IPS DF 4.7 (cell line): Measurements from ENCODE around the gene TBL1X.
"Not testable (repeated sequence)": the region's sequence is repeated elsewhere in the genome, so short reads cannot be mapped to it uniquely, and the experiment has no call there.

Experiments
- DNase-seq: peaks from one replicate; pipeline ENCODE4 v3.0.0-alpha.2; 2013; ENCODE audit warnings: low spot score; ENCODE audit errors: extremely low read depth

Gene TBL1X

DNA sequence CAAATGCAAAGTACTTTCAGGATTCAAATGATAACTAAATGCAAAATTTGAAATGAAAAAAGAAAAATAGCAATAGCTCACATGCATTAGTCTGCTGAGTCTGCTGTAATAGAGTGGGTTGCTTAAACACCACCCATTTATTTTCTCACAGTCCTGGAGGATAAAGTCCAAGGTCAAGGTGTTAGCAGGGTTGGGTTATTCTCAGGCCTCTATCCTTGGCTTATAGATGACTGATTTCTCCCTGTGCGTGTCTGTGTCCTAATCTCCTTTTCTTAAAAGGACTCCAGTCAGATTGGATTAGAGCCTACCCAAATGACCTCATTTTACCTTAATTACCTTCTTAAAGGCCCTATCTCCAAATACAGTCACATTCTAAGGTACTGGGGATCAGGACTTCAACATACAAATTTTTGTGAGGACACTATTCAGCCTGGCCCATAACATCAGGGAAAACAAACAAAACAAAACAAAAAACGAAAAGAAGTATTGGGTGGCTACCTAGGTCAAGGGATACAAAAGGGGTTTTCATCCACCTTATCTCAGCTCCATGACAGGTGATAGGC lies 6.3 kb upstream of the TBL1X start:
- no peak for DNase-seq

DNA sequence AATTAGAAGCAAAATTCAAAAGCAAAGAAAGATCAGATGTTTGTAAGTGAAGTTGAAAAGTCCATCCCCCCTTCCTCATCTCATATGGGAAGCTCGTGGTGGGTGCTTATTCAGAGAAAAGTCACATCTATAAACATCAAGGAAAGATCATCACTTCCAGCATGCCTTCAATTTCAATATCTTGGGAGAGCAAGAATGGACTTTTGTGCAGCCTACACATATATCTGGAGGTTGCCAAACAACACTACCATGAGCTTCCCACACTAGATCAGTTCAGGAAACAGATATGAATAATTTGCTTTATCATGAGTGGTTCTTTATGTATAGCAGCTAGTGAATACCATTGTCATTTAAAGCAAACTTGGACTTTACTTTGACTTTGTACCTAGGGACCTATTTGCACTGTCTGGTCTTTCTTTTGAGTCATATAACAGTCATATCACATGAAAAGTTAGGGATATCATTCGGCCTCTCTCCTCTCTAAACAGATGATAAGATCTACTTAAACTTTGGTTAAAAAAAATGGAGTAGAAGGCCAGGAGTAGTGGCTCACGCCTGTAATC lies 5.6 kb upstream of the TBL1X start:
- no peak for DNase-seq

DNA sequence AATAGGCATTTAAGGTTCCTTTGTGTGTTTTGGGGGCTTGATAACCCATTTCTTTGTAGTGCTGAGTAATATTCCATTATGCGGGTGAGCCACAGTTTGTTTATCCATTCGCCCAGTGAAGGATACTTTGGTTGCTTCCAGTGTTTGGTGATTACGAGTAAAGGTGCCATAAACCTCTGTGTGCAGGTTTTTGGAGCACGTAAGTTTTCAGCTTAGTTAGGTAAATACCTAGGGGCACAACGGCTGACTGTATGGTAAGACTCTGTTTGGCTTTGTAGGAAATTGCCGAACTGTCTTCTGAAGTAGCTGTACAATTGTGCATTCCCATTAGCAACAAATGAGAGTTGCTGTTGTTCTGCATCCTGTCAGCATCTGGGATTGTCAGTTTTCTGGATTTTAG lies 3.8 kb upstream of the TBL1X start:
- DNase-seq = no peak

DNA sequence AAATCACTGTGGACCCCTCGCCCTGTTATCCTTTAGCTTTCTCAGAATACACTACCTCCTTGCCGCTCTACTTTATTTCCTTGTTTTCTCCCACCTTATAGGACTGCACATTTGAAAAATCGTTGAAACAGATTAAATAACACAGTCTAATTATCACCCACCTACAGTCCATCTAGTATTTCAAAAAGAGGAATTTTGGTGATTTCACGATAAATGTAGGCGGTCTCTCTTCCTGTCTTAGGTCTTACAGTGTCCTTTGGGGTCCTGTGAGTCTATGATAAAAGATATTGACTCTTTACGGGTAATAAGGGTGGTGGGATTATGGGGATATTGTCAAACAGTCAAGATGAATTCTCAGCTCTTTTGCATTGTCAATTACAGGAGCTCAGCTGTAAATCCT lies 2.4 kb upstream of the TBL1X start:
- DNase-seq = no peak

DNA sequence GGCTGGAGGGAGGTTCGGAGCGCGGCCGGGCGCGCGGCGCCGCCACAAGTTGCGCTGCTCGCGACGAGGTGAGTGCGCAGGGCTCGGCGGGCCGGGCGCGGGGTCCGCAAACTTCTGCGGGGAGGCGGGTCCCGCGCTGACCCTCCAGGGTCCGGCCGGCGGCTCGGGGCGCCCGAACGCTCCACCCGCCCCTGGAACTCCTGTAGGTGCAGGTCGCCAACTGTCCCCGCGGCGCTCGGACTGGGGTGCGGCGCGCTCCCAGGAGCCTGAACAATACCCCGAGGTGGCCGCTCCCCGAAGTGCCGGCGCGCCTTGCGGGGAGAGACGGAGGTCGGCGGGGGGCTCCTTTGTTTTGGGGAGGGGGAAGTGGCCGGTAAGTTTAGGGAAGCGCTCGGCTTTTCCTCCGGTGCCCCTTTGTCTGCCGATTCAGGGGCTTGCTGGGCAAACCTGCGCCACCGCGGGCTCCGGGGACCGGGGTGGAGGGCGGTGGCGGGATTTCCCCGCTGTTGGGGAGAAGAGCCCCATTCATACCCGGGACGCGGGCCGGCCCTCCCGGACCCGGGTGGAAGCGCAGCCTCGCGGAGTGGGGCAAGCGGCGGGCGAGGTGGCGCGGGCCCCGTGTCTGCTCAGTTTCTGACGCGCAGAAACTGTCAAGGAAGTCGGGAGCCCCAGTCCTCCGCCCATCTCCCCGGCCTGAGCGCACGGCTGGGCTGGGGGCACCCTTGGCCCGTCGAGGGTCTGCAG lies 694 bp downstream of the TBL1X start:
- DNase-seq = no peak

DNA sequence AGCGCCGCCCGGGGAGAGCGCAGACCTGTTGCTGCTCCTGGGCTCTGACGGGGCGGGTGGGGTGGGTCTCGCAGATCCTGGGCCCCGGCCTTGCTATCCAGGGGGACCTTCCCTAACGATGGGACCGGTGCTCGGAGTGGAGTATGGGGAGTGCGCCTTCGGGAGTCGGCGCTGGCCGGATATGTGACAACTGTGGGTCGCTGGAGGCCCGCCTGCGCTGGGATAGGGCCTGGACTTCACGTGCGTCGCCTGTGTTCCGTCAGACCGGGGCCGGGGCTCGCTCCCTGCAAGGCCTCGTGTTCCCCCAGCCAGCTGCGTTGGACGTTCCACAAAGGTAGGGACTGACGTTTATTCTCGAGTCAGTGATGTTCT lies 1.3 kb downstream of the TBL1X start:
- no peak for DNase-seq

DNA sequence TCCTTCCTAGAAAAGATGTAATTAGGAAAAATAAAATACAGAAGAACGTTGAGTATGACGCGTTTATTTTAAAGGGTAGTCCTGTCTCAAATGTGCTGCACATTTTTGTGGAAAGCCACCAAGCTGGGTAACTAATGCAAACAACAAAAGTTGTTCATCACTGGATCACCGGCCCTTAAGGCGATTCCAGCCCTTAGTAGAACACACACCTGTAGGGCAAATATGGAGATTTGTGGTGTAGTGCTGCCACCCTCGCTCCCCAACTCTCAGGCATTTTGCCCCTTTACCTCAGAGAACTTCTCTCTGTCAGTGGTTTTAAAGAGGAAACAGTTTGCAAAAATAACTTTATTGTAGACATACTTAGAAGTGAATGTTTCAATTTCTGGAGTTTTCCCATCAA lies 1.9 kb downstream of the TBL1X start:
- DNase-seq = no peak

DNA sequence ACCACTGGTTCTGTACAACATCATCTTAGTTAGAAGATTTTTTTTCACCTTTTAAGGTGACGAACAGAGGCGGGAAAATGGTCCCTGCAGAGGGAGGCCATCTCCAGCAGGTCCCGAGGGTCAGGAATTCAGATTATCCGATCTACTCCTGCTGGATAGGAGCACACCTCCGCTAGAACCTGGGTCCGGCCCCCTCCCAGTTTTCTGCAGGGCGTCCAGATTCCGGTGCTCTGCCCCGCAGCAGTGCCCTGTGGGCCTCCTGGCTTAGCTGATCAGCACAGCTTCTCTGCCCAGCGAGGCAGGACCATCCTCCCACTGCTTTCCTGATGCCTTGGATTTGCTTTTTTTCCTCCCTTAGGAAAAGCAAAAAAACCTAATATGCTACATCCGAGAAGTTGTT lies 2.3 kb downstream of the TBL1X start:
- DNase-seq = no peak

DNA sequence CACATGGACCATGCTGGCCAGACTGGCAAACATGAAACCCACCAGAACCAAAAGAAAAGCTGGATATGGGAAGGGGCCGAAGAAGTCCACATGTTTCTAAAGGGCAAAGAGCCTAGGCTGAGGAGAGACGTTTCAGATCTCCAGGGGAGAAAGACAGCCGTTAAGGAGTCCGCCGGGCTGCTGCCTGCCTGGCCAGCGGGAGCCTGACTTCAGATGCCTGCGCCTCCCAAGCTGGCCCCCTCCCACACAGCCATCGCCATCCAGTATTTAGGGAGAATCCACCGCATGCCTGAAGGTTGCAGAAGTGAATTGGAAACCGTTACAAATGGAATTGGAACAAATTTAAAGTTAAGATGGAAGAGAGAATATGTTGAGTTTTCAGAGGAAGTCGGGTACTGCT lies 2.9 kb downstream of the TBL1X start:
- DNase-seq = no peak

DNA sequence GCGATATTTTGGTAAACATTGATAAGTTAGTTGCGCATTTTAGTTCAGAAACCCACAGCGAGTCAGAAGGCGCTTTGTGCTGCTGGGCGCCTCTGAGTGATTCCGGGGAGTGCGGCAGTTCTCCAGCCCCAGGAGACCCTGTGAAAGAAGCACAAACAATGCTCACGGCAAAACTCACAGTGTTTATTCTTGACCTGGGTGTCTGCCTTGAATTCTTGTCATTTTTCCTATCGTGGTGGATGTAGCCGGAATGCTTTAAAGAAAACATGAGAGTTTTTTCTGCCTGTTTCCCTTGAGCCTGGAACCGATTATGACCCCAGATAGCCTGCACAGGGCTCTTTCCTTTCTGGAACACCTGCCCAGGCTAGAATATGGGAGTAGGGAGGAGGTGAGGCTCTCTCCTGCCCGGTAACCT lies 6.7 kb downstream of the TBL1X start:
- DNase-seq = no peak

DNA sequence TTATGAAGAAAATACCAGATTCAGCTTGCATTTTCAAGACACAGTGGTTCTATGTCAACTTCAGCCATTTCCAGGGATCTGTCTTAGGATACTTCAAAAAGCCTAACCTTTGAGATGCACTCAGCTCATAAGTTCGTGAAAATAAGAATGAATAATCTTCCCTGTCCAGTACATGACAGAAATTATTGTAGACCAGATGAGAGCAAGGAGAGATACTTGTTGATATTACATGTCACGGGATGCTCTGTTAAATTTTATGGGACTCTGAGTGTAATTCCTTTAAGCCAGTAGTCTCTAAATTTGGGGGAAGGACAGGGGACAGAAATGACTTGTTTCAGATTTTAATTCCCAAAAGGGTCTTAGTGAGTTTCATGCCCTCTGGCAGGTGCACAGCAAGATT lies 8.8 kb downstream of the TBL1X start:
- no peak for DNase-seq

DNA sequence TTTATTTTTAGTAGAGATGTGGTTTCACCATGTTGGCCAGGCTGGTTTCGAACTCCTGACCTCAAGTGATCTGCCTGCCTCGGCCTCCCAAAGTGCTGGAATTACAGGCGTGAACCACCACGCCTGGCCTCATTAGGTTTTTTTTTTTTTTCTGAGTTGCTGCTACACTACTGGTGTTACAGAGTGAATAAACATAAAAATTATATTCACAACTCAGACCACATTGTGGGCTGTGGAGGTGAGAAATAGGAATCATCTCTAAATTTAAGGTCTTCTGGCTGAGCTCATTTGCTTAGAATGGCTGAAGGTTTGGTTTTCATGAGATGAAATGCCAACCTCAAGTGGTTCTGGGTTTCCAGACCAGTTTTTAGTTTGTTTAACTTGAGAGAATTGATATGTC lies 10.6 kb downstream of the TBL1X start:
- not testable (repeated sequence) for DNase-seq

DNA sequence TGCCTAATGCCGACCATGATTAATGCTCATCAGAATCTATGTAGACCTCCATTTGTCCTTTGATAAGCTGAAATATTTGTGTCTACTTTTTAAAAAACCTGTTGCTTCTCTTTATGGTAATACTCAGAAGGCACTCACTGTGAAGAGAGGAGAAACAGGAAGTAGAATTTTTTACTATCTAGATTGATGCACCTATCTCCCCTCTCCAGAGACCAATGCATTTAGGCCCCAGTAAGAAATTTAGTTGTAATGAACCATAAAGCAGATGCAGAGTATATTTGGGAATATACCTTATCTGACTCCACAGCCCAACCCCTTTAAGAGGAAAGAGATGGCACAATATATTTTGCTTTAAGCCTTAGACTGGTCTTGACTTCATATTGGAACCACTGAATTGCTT lies 11.1 kb downstream of the TBL1X start:
- DNase-seq = no peak

DNA sequence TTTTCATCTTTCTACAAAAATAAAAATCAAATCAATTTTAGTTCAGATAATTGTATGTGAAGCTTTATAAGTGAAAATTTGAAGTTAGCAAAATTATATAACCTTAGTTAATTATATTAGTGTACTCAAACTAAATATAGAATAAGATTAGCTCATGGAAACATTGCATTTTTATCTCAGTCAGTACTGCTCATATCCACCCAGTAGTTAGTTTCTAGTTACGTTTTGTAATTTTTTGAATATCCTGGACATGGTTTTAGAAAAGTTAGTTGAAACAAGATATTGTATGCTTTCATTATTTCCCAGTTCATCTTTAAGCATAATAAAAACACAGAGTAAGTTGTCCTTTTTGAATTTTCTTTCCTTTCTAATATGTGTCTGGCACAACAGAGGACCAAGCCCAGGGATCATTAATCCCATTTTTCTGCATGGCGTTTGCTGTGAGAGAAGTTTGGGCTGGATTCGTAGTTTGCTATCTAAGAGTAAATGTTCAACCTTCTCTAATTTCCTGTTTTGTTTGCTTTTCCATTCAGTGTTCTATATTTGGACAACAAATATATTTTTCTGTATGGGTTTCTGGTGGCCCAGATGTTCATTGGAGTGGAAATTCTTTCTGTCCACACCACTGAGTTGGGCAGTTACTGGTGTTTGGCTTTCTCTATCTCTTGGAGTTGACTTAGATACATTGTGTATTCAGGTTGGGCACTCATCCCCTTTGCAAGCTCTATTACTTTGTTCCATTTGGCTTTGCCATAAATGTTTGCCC lies 12.1 kb downstream of the TBL1X start:
- no peak for DNase-seq

DNA sequence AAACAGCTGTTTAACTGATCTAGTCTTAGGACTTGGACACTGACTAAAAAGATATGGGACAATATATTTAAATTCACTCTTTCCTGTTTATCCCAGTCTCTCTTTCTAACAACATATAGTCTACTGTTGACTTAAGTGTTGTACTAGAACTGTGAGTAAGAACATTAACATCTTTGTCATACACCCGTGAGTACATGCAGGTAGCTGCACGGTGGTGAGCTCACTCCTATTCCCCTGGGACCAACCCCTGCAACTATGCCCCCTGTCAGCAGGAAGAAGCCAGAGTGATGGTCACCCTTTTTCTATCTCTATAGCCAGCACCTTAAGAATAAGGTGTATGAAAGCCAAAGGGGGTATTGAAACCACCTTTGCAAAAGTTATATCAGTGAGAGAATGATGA lies 17.6 kb downstream of the TBL1X start:
- DNase-seq = no peak

DNA sequence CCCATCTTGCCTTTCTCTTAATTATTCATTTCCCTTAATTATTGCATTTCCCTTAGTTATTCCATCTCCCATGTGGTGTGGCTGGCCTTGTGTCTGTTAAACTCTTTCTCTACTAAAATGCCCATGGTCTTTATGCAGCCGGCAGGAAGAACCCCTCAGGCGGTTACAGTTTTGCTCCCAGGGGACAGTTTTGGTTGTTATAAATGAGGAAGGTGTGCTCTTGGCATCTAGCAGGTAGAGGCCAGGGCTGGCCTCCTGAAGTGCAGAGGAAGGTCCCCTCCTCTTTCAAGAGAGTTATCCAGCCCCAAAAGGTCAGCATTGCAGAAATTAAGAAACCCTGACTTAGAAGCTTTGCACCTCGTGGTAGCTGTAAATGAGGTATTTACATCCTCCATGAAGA lies 18.0 kb downstream of the TBL1X start:
- no peak for DNase-seq

DNA sequence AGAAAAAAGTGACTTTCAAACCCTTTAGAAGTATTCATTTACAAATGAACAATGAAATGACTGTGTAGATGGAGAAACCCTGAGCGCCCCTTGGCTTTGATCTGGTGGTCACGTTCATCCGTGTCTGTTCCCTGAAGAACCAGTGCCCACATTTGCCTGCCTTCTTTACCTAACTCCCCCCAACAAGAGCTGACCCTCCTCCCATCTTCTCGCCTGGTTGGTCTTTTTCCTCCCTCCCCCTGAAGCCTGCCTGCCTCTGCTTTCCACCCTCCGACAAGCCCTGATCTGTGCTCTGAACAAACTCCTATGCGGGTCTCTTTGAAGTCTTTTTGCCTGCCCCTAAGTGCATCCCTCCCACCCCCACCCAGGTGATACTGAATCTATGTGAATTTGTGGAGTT lies 18.5 kb downstream of the TBL1X start:
- no peak for DNase-seq

DNA sequence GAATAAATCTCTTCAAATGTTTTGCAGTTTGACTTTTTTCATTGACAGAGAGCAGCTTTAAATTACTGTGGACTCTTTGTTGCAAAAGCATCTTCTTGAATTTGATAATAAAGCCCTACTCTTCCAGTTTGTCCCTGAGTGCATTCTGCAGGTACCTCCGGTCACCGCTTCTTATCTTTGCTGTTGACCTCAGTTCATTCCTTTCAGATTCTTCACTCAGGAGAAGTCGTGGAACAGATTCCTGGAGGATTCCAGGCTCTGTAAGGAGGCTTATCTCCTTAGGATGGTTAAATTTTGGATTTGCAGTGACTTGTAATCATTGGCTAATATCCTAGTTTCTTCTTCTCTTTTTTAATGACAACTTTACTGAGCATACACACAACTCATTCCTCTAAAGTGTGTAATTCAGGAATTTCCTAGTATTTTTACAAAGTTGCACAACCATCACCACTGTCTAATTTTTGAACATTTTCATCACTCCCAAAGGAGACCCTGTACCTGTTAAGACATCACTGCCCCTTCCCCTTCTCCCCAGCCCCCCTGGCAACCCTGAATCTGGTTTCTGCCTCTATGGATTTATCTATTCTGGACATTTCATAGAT lies 22.0 kb downstream of the TBL1X start:
- DNase-seq = no peak

DNA sequence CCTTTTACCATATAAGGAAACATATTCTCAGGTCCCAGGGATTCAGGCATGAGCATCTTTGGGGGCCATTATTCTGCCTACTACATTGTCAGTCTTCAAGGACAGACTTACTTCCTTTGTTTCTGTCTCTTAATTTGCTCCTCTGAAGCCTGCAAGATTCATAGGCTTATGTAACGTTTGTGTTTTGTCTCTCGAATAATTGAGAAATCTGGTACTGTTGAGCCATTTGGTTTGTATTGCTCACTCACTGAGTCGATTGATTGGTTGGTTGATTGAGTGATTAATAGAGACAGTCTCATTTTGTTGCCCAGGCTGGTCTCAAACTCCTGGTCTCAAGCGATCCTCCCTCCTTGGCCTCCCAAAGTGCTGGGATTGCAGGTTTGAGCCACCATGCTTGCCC lies 23.7 kb downstream of the TBL1X start:
- no peak for DNase-seq

DNA sequence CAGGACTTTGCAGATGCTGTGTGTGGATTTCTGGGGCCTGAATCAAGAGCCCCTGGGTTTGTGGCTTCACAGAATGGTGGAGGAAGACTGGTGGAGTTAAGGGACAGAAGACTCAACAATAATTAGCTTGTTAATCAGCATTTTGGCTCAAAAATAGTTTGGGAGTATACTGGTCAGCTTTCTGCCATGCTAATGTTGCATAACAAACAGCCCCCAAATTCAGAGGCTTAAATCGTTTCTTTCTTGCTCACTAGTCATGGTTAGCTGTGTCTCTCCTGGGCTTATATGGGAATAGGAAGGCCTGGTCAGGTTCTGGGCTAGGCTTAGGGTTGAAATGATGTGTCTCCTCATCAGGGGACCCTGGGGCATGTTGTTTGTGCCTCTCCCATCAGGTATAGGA lies 24.4 kb downstream of the TBL1X start:
- DNase-seq = no peak

DNA sequence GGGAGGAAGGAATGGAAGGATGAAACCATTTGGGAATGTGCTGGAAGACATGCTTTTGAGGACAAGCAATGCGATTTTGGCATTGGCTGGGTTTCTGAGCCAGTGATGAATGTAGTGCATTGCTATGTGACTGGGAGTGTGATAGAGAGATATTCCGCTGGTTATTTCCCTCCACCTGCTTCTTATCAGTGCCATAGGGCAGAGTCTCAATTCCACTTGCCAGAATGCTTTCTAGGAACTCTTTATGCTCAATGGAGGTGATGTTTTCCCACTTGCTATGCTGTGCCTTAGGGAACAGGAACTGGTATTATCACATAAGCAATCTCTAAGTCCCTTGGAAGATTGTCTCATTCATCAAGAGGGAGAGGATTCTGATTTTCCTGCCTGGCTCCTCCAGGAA lies 28.0 kb downstream of the TBL1X start:
- no peak for DNase-seq

DNA sequence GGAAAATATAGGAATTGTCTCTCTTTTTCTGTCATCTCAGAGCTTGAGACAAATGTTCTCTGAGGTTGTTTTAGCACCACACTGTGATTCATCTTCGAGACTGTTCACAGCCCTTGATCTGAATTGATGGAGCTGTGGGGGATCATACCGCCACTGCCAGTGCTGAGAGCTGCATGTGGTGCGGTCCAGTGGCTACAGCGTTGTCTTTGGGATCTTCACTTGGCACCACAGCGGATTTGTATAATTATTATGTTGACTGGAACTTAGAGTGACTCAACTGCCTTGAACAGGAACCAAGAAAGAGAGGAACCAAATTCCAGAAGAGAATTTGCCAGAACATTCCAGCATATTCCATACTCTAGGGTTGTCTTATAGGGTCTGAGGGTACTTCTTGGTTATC lies 29.1 kb downstream of the TBL1X start:
- DNase-seq = no peak
